Activated CD4-positive, alpha-beta T cell treated with anti-CD3 and anti-CD28 coated beads for 4 hours (primary cell): Measurements from ENCODE around the gene GFER.
"Not testable (repeated sequence)": the region's sequence is repeated elsewhere in the genome, so short reads cannot be mapped to it uniquely, and the experiment has no call there.

Experiments
- DNase-seq, 2 donors: peaks; one replicate each; pipeline ENCODE4 v3.0.0-alpha.2; 2020

GFER gene

DNA sequence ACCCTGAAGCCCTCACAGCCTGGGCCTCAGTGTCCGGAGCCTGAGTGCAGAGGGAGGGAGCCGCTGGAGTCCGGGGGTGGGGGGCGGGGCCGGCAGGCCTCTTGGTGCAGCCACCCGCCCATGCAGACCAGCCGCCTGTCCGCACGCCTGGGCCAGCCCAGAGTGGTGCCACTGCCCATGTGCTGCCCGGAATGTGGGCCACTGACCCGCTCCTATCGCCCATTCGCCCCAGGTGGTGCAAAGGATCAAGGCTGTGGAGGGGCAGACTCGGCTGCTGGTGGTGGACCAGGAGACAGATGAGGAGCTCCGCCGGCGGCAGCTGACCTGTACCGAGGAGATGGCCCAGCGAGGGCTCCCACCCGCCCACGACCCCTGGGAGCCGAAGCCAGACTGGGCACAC is 45.4 kb downstream of the GFER start:
- no peak for DNase-seq

DNA sequence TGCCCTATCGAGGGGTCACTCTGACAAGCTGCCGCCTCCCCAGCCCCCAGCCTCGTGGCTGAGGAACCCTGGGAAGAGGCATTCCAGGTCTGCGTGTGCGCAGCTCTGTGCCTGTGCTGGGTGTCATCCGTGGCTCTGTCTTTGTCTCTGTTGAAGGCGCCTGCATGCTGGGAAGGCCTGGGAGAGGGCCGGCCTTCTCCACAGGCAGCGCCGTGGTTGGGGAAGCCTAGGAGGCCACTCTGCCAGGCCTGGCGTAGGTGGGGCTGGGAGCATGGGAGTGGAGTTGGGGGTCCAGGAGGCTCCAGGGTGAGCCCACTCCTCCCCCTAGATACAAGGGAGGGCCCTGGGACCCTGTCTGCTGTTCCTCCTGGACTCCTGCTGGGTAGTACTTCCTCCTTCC is 46.0 kb downstream of the GFER start:
- no peak for DNase-seq

DNA sequence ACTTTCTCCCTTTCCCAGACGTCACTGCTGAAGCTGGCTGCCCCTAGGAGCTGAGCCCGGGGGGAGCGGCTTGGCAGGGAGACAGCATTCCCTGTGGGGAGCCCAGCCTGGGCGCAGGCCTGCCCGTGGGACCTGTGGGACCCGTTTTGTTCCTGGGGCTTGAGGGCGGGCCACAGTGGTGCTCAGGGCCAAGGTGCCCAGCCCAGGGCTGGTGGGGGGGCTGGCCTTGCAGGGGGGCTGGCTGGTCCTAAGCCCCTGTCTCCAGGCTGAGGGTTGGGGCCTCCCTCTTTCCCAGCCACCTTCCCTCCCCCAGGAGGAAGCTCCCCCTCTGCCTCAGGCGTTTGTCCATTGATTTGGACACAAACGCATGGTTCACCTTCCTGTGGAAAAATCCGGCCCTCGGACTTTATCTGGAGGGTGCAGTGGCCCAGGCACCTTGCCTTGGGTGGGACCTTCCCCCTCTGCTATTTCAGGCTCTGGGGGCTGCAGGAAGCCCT is 47.1 kb downstream of the GFER start:
- DNase-seq, result no peak

DNA sequence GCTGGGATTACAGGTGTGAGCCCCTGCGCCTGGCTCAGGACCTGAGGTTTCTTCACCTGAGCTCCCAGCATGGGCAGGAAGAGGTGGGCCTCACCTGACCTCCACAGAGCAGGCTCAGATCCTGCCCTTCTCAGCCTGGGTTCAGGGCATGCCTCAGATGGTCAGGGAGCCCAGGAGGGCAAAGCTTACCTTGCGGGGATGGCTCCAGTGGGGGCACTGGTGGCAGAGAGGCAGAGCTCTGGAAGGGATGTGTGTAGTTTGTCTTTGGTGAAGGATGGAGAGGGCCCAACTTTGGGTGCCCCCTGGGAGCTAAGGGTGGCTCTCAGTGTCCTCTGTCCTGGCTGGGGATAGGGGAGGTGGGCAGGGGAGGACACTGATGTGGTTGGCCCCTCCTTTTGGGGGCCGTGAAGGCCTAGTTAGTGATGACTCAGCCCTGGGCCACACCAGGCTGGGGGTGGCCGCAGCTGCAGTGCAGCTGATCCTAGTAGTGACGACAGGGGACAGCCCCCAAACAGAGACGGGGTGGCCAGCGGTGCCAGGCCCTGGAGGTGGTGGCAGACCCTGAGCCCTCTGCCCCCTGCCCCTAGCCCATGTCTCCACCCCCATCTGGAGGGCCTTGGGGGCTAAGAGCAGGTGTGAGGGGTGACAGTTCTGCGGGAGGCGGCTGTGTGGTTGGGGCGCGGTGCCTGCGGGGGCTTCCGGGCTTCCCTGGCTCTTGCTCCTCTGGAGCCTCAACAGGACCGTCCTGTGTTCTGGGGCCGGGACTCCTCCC is 48.5 kb downstream of the GFER start:
- no peak for DNase-seq

DNA sequence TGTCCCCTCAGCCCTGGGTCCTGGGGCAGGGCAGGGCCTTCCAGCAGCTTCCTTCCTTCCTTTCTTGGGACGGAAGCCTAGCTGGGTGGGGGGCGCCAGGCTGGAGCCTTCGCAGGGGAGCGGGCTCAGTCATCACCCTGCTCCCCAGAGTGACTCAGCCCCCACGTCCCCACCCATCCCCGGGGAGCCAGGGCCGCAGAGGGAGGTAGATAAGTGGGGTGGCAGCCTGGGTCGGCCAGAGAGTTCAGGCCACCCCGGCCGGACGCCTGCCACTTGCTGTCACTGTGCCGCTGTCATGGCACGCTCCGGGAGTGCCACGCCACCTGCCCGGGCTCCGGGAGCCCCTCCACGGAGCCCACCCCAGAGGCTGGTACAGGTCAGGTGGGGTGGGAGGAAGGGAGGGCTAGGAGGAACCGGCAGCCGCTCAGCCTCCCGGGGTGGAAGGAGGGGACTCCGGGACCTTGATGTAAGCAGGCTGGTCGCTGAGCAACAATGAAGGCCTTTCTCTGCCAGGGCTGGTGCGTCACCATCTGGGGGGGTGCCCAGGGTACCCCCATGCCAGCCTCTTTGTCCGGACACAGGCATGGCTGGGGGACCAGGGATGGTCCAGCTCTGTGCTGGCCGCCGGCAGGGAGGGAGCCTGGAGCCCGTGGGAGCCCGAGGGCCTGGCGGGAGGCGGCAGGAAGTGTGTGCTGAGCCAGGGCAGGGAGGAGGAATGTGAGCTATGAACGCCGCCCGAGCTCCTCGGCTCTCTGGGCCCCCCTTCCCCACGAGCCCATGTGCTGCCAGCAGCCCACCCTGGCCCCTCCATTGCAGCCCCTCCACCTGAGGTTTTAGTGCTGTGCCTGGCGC is 49.3 kb downstream of the GFER start:
- no peak for DNase-seq

DNA sequence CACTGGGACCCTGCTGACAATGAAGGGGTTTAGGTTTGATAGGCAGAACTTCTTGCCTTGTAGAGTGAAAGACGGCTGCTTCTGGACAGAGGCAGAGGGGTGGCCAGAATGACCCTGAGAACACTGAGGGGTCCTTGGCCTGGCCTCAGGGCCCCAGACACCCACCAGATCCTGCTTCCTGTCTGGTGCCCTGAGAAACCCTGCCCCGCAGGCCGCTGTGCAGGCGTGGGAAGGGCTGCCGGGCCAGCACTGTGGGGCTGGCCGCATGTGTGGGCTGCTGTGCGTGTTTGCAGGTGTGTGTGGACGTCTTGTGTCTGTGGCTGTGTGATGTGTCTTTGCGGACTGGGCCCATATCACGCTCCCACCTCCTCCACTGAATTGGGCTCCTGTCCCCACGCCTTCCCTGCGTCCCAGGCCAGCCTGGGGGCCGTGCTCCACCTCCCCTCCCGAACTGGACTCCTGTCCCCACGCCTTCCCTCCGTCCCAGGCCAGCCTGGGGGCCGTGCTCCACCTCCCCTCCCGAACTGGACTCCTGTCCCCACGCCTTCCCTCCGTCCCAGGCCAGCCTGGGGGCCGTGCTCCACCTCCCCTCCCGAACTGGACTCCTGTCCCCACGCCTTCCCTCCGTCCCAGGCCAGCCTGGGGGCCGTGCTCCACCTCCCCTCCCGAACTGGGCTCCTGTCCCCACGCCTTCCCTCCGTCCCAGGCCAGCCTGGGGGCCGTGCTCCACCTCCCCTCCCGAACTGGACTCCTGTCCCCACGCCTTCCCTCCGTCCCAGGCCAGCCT is 50.1 kb downstream of the GFER start:
- DNase-seq, result not testable (repeated sequence)

DNA sequence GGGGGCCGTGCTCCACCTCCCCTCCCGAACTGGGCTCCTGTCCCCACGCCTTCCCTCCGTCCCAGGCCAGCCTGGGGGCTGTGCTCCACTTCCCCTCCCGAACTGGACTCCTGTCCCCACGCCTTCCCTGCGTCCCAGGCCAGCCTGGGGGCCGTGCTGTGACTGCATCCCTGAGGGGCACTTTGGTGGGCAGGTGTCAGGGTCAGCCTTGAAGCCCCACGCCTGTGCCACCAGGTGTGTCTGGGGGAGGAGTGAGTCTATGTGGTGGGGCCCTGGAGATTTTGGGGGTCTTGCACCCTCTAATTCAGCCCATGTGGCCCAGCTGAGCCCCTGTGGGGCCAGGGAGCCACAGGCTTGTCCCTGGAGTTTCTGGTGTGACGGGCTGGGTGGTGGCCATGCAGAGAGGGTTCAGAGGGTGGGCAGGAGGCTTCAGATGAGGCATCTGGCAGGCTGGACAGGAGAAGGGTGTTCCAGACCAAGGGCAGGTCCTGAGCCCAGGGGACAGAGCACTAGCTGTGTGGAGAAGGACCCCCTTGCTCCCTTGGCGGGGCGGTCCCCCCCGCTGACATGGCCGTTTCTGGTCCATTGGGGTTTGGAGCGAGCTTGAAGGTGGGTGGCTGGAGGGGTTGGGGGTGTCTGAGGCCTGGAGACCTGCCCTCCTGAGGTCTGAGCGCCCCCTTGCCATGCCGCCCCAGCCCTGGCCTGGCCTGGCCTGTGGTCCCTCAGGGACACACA is 50.9 kb downstream of the GFER start:
- DNase-seq, result no peak

DNA sequence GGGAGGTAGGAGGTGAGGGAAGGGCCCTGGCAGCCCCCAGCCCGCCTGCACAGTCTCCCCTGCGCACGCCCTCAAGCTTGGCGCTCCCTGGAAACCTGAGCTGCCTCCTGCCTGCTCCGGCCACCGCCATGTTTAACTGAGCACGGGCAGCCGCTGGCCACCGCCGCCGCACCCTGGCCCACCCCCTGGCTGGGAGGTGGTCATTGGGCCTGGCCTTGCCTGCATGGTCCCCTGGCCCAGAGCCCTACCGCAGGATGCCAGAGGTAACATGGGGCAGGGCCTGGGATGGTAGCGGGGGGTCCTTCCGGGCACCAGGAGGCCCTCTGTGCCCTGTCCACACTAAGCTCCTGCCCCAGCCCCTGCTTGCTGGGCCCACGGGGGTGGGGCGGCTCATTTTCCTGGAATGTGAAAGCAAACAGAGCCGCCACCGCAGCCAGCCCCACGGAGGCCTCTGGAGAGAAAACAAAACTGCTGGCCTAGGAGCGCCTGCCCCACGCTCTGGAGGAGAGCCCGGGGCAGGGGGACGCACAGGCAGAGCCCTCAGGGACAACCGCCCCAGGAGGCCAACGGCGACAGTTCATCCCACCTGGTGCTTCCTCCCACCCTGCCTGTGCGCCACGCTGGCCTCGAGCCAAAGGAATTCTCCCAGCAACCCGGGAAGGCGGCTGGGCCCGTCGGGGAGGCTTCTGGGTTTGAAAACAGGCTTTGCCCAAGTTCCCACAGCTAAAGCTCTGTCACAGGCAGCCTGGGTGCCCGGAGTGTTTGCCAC is 51.6 kb downstream of the GFER start:
- DNase-seq, result no peak

DNA sequence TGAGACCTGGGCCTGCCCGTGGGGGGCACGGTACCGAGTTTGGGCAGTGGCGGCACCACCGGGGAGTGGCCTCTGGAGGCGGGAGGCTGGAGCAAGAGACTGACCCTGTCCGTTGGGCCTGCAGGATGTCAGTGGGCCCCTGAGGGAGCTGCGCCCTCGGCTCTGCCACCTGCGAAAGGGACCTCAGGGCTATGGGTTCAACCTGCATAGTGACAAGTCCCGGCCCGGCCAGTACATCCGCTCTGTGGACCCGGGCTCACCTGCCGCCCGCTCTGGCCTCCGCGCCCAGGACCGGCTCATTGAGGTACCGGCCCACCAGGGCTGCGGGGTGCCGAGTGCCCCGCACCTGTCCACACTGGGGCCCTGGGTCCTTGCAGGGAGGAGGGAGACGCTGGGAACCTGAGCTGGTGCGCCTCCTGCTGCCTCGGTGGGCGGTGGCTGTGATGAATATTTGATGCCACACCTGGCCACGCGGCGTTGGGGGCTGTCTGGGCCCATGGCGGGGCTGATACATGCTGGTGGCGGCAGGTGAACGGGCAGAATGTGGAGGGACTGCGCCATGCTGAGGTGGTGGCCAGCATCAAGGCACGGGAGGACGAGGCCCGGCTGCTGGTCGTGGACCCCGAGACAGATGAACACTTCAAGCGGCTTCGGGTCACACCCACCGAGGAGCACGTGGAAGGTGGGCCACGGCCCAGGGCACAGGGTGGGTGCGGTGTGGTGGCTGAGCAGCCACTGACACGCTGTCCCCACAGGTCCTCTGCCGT is 52.4 kb downstream of the GFER start:
- no peak for DNase-seq

DNA sequence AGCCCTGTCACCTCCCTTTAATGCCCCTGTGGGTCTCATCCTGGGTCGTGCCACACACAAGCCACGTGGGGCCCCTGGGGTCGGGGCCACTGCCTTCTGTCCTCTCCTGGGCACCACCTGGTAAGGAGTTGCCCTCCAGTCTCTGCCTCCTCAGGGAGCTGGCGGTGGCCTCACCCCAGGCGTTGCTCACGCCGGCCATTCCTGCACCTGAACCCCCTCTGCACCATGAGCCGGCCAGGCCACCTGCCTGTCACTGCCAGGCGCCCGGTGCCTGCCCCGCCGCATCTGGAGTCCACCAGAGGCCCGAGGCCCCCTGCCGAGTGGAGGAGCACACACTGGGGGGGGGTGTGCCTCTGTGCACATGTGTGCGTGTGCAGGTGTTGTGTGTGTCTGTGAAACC is 53.1 kb downstream of the GFER start:
- no peak for DNase-seq
